ENCODE results near the gene GID4.
A peak's percentile ranks its signal among the peaks of the same experiment; 100 is the strongest.
"Not testable (repeated sequence)": the region's sequence is repeated elsewhere in the genome, so short reads cannot be mapped to it uniquely, and the experiment has no call there.

GID4 gene

GRCh38 chr17:18038861-18039534 lies at the start of gene GID4, which contains the start of gene ATPAF2:
Gene GID4, plus strand, starts transcription at chr17:18039408. Its CDS starts 57 bp downstream, at chr17:18039465.
Gene ATPAF2, minus strand, starts transcription at chr17:18039168. Its CDS starts 155 bp downstream, at chr17:18039013.
- DNase-seq (ENCODE audit: low read depth, low spot score), result peak; percentile 99

- DNase-seq (ENCODE audit: low read depth, low spot score), result no peak
Observed at GRCh38 chr17:17989618-17990017, 49.6 kb upstream of the GID4 start.

- DNase-seq (ENCODE audit: low read depth, low spot score), result no peak
Observed at GRCh38 chr17:17990282-17990681, 48.9 kb upstream of the GID4 start.

- no peak for DNase-seq (ENCODE audit: low read depth, low spot score)
Observed at GRCh38 chr17:17993366-17993765, 45.8 kb upstream of the GID4 start.

GRCh38 chr17:17993852-17994251 lies 45.4 kb upstream of the GID4 start:
- DNase-seq (ENCODE audit: low read depth, low spot score), result no peak

- no peak for DNase-seq (ENCODE audit: low read depth, low spot score)
Observed at GRCh38 chr17:17994271-17995069, 44.7 kb upstream of the GID4 start.

GRCh38 chr17:17995887-17996286 lies 43.3 kb upstream of the GID4 start:
- DNase-seq (ENCODE audit: low read depth, low spot score), result not testable (repeated sequence)

- no peak for DNase-seq (ENCODE audit: low read depth, low spot score)
Observed at GRCh38 chr17:17998934-17999333, 40.3 kb upstream of the GID4 start.

- no peak for DNase-seq (ENCODE audit: low read depth, low spot score)
Observed at GRCh38 chr17:17999364-18000029, 39.7 kb upstream of the GID4 start.

GRCh38 chr17:18000030-18000408 lies 39.2 kb upstream of the GID4 start:
- no peak for DNase-seq (ENCODE audit: low read depth, low spot score)

- DNase-seq (ENCODE audit: low read depth, low spot score), result no peak
Observed at GRCh38 chr17:18002171-18002570, 37.0 kb upstream of the GID4 start.

GRCh38 chr17:18004345-18004744 lies 34.9 kb upstream of the GID4 start:
- no peak for DNase-seq (ENCODE audit: low read depth, low spot score)

GRCh38 chr17:18004884-18005305 lies 34.3 kb upstream of the GID4 start:
- no peak for DNase-seq (ENCODE audit: low read depth, low spot score)

- no peak for DNase-seq (ENCODE audit: low read depth, low spot score)
Observed at GRCh38 chr17:18005496-18005895, 33.7 kb upstream of the GID4 start.

- DNase-seq (ENCODE audit: low read depth, low spot score), result no peak
Observed at GRCh38 chr17:18006495-18007239, 32.5 kb upstream of the GID4 start.

GRCh38 chr17:18008496-18009268 lies 30.5 kb upstream of the GID4 start:
- no peak for DNase-seq (ENCODE audit: low read depth, low spot score)

GRCh38 chr17:18009609-18010420 lies 29.4 kb upstream of the GID4 start:
- no peak for DNase-seq (ENCODE audit: low read depth, low spot score)

GRCh38 chr17:18011286-18011685 lies 27.9 kb upstream of the GID4 start:
- DNase-seq (ENCODE audit: low read depth, low spot score), result no peak

GRCh38 chr17:18014006-18014405 lies 25.2 kb upstream of the GID4 start:
- no peak for DNase-seq (ENCODE audit: low read depth, low spot score)

- no peak for DNase-seq (ENCODE audit: low read depth, low spot score)
Observed at GRCh38 chr17:18015593-18015992, 23.6 kb upstream of the GID4 start.

Measured in activated naive CD8-positive, alpha-beta T cell treated with anti-CD3 and anti-CD28 coated beads, Interleukin-2, amount 50 U/mL, for 16 hours (primary cell).